T-cell (primary cell): ENCODE data around the gene C17orf100. TPM values are rescaled to one million over a fixed set of nuclear protein-coding genes. Genes with fewer than 3 reads are reported as not detected.
A peak's percentile ranks its signal among the peaks of the same experiment; 100 is the strongest.
"Not testable (repeated sequence)": the region's sequence is repeated elsewhere in the genome, so short reads cannot be mapped to it uniquely, and the experiment has no call there.

ENCODE experiments used
- ATAC-seq, 4 experiments: fragments of 200-7000 bp in 3 of 4; fragments of 150-1000 bp in 1 of 4; cut with Tn5 transposase; replicated peaks in 1 of 4; 1 replicate in 3 of 4; 2 replicates in 1 of 4; pipeline ENCODE4 v1.10.0; 2021; ENCODE audit warnings: moderate library complexity in 3 of 4, mild to moderate bottlenecking in 2 of 4, moderate number of reproducible peaks in 1 of 4
- CTCF ChIA-PET, 2 donors: fragments of 300-600 bp; sonication (Branson Sonifier 250); formaldehyde crosslinking; loops; one replicate each; lab custom pipeline; 2022; ENCODE audit warnings: antibody characterized with exemption in 2 of 2; lab: Charles Lee
- POLR2A ChIA-PET, 2 donors: fragments of 300-600 bp; sonication (Branson Sonifier 250); formaldehyde crosslinking; loops; one replicate each; lab custom pipeline; 2022; ENCODE audit warnings: antibody characterized with exemption in 2 of 2; lab: Charles Lee
- DNase-seq, 35 experiments: peaks; one replicate each; pipeline versions ENCODE4 v3.0.0 to v3.0.0-alpha.2; 2013 to 2023
- H3K27ac ChIP-seq: one replicate; pipeline ENCODE4 v1.5.1; 2013; ENCODE audit warnings: low read length
- H3K27me3 ChIP-seq, 2 experiments: replicated peaks in 1 of 2; 1 replicate in 1 of 2; 2 replicates in 1 of 2; pipeline versions ENCODE4 v1.6.1 to v1.7.0; 2013; ENCODE audit warnings: low read length in 1 of 2, mixed read lengths in 1 of 2; ENCODE audit not compliant: control insufficient read depth in 2 of 2, insufficient read depth in 2 of 2; ENCODE audit errors: extremely low read depth in 1 of 2
- H3K36me3 ChIP-seq, 2 donors: 1 replicate in 1 of 2; 2 replicates in 1 of 2; pipeline versions ENCODE4 v1.6.1 to v1.7.0; 2013; ENCODE audit warnings: low read length in 1 of 2; ENCODE audit not compliant: control insufficient read depth in 2 of 2, insufficient read depth in 1 of 2; ENCODE audit errors: extremely low read depth in 1 of 2
- H3K4me1 ChIP-seq, 2 experiments: 1 replicate in 1 of 2; 2 replicates in 1 of 2; pipeline versions ENCODE4 v1.6.1 to v1.7.0; 2013; ENCODE audit warnings: low read length in 2 of 2, mixed read lengths in 1 of 2; ENCODE audit not compliant: insufficient read depth in 2 of 2, control insufficient read depth in 1 of 2; ENCODE audit errors: extremely low read depth in 1 of 2
- H3K4me3 ChIP-seq, 2 donors: 1 replicate in 1 of 2; 2 replicates in 1 of 2; pipeline versions ENCODE4 v1.5.1 to v1.7.0; 2013; ENCODE audit warnings: mild to moderate bottlenecking in 2 of 2, low read length in 1 of 2, moderate library complexity in 1 of 2; ENCODE audit not compliant: control insufficient read depth in 1 of 2; ENCODE audit errors: extremely low read depth in 1 of 2
- H3K9me3 ChIP-seq: 2 replicates; pipeline ENCODE4 v1.7.0; 2013
- H3K27ac Mint-ChIP-seq, 2 donors: one replicate each; pipeline ENCODE4 v1.8.0; 2020 to 2021; ENCODE audit warnings: mild to moderate bottlenecking in 2 of 2, mixed read lengths in 2 of 2
- H3K27me3 Mint-ChIP-seq, 2 donors: one replicate each; pipeline ENCODE4 v1.8.0; 2021 to 2022; ENCODE audit warnings: mixed read lengths in 2 of 2
- H3K36me3 Mint-ChIP-seq: one replicate; pipeline ENCODE4 v1.8.0; 2021; ENCODE audit warnings: mixed read lengths
- H3K4me1 Mint-ChIP-seq, 3 donors: one replicate each; pipeline ENCODE4 v1.8.0; 2020 to 2022; ENCODE audit warnings: mixed read lengths in 3 of 3, mild to moderate bottlenecking in 1 of 3
- H3K4me3 Mint-ChIP-seq, 3 donors: one replicate each; pipeline ENCODE4 v1.8.0; 2020 to 2022; ENCODE audit warnings: mild to moderate bottlenecking in 3 of 3, mixed read lengths in 3 of 3, moderate library complexity in 3 of 3
- H3K9me3 Mint-ChIP-seq, 3 donors: one replicate each; pipeline ENCODE4 v1.8.0; 2020 to 2022; ENCODE audit warnings: mixed read lengths in 3 of 3
- WGBS: methylation state at CpG from one replicate; pipeline ENCODE4 v1.1.5; 2013; ENCODE audit warnings: missing lambda C conversion rate; ENCODE audit not compliant: insufficient coverage; 5-methylcytosine and 5-hydroxymethylcytosine counted together
- total RNA-seq, 35 experiments: library from RNA in 6 of 35; stranded (reverse) in 6 of 35; fragments of 120-200 nt in 1 of 35; gene quantifications; one replicate each; pipeline versions ENCODE4 v1.2.1 to v1.2.4 and lab custom pipeline; 2013 to 2026

C17orf100 gene
- total RNA-seq, 5 donors from 2014 or later (not counting 1 experiment from before 2014, with no cell fraction given): 1.1 to 3.5 (median 2.8) TPM

- H3K36me3 Mint-ChIP-seq: peaks cover 8% of the 10 kb centered on the region
- no peaks in the 10 kb centered on the region for H3K36me3 ChIP-seq
- peak overlapping the region; percentile 88 to 94 (median 91) for H3K4me3 Mint-ChIP-seq
- H3K4me1 ChIP-seq: peaks cover 12 to 30% of the 10 kb centered on the region in 2 experiments
- H3K27me3 ChIP-seq: peaks cover 0 to 13% of the 10 kb centered on the region in 2 experiments
- DNase-seq (no peak), ATAC-seq (no peak)
- H3K27me3 Mint-ChIP-seq: no peaks in the 10 kb centered on the region
- CTCF ChIA-PET: interaction anchor here in 1 of 2 donors (0.6 kb wide), 1 partner anchor 17 kb away, joined by 4 read pairs; the partner anchor contains the start of gene KIAA0753
- H3K9me3 ChIP-seq: no peaks in the 10 kb centered on the region
- H3K27ac ChIP-seq: peak overlapping the region; percentile 34
- H3K9me3 Mint-ChIP-seq: no peaks in the 10 kb centered on the region
- H3K4me1 Mint-ChIP-seq: peaks cover 53 to 65% (median 59%) of the 10 kb centered on the region in 3 donors
- WGBS: 84% methylated on average over 9 of the region's 18 CpGs
- peak overlapping the region; percentile 79 to 88 for H3K27ac Mint-ChIP-seq
- POLR2A ChIA-PET: no interaction called here
- H3K4me3 ChIP-seq: peak overlapping the region; percentile 55 to 60
Observed at GRCh38 chr17:6657633-6658287, 6.2 kb downstream of the C17orf100 start.

- DNase-seq, H3K36me3 Mint-ChIP-seq, H3K9me3 ChIP-seq, H3K4me3 ChIP-seq, H3K36me3 ChIP-seq, CTCF ChIA-PET, ATAC-seq, H3K27me3 Mint-ChIP-seq, H3K27ac Mint-ChIP-seq, H3K27ac ChIP-seq, POLR2A ChIA-PET, H3K9me3 Mint-ChIP-seq: not testable (repeated sequence)
- Mint-ChIP-seq H3K4me3 (peak overlapping the region; percentile 15 to 94 (median 91)), H3K4me1 (peaks cover 47 to 58% (median 53%) of the 10 kb centered on the region in 3 donors)
- peaks cover 10 to 30% of the 10 kb centered on the region in 2 experiments for H3K4me1 ChIP-seq
- WGBS: no CpG with 5 or more reads among the region's 5 CpGs
- H3K27me3 ChIP-seq: peaks cover 0 to 13% of the 10 kb centered on the region in 2 experiments
Observed at GRCh38 chr17:6658411-6658810, 6.8 kb downstream of the C17orf100 start.

GRCh38 chr17:6660101-6660500, 8.5 kb downstream of the C17orf100 start:
- Histone ChIP-seq H3K9me3 (no peaks in the 10 kb centered on the region), H3K4me1 (peaks cover 8 to 23% of the 10 kb centered on the region in 2 experiments), H3K36me3 (no peaks in the 10 kb centered on the region), H3K4me3 (no peak overlapping the region), H3K27me3 (peaks cover 0 to 6% of the 10 kb centered on the region in 2 experiments), H3K27ac (no peak overlapping the region)
- Mint-ChIP-seq H3K27ac (no peak overlapping the region), H3K4me1 (peaks cover 37 to 46% (median 41%) of the 10 kb centered on the region in 3 donors), H3K27me3 (no peaks in the 10 kb centered on the region), H3K9me3 (no peaks in the 10 kb centered on the region), H3K4me3 (peak overlapping the region in 1 of 3 donors; percentile 29), H3K36me3 (peaks cover 5% of the 10 kb centered on the region)
- 92% methylated on average over 9 of the region's 9 CpGs for WGBS
- ChIA-PET POLR2A (no interaction called here), CTCF (no interaction called here)
- ATAC-seq (no peak), DNase-seq (no peak)

GRCh38 chr17:6660805-6661463, 9.4 kb downstream of the C17orf100 start:
- peaks cover 6 to 17% of the 10 kb centered on the region in 2 experiments for H3K4me1 ChIP-seq
- 26% methylated on average over 5 of the region's 11 CpGs for WGBS
- ATAC-seq (no peak), DNase-seq (no peak)
- Mint-ChIP-seq H3K27me3 (no peaks in the 10 kb centered on the region), H3K27ac (peak overlapping the region; percentile 37 to 58), H3K9me3 (no peaks in the 10 kb centered on the region), H3K36me3 (peaks cover 5% of the 10 kb centered on the region), H3K4me1 (peaks cover 33 to 42% (median 39%) of the 10 kb centered on the region in 3 donors), H3K4me3 (peak overlapping the region in 1 of 3 donors; percentile 24)
- H3K36me3 ChIP-seq: no peaks in the 10 kb centered on the region
- CTCF ChIA-PET: no interaction called here
- H3K9me3 ChIP-seq: no peaks in the 10 kb centered on the region
- POLR2A ChIA-PET: interaction anchor here in 1 of 2 donors (0.6 kb wide), 1 partner anchor 23 kb away, joined by 4 read pairs; no protein-coding TSS in a partner anchor
- H3K27me3 ChIP-seq: peaks cover 0 to 2% of the 10 kb centered on the region in 2 experiments
- no peak overlapping the region for H3K4me3 ChIP-seq
- no peak overlapping the region for H3K27ac ChIP-seq

GRCh38 chr17:6661464-6661848, 9.9 kb downstream of the C17orf100 start:
- Histone ChIP-seq H3K4me3 (no peak overlapping the region), H3K27ac (no peak overlapping the region), H3K4me1 (peaks cover 6 to 18% of the 10 kb centered on the region in 2 experiments), H3K9me3 (no peaks in the 10 kb centered on the region), H3K27me3 (peaks cover 0 to 3% of the 10 kb centered on the region in 2 experiments), H3K36me3 (no peaks in the 10 kb centered on the region)
- H3K9me3 Mint-ChIP-seq: no peaks in the 10 kb centered on the region
- H3K4me1 Mint-ChIP-seq: peaks cover 36 to 42% (median 36%) of the 10 kb centered on the region in 3 donors
- no CpG with 5 or more reads among the region's 2 CpGs for WGBS
- no peak for DNase-seq
- ChIA-PET CTCF (no interaction called here), POLR2A (interaction anchor here in 1 of 2 donors (0.6 kb wide), 1 partner anchor 23 kb away, joined by 4 read pairs; no protein-coding TSS in a partner anchor)
- ATAC-seq: no peak
- no peaks in the 10 kb centered on the region for H3K27me3 Mint-ChIP-seq
- no peak overlapping the region for H3K27ac Mint-ChIP-seq
- no peak overlapping the region for H3K4me3 Mint-ChIP-seq
- peaks cover 5% of the 10 kb centered on the region for H3K36me3 Mint-ChIP-seq

- Mint-ChIP-seq H3K4me1 (peaks cover 27 to 38% (median 28%) of the 10 kb centered on the region in 3 donors), H3K36me3 (peaks cover 13% of the 10 kb centered on the region)
- POLR2A ChIA-PET, H3K9me3 ChIP-seq, H3K9me3 Mint-ChIP-seq, DNase-seq, H3K36me3 ChIP-seq, H3K4me3 Mint-ChIP-seq, ATAC-seq, H3K27me3 Mint-ChIP-seq, H3K4me1 ChIP-seq, H3K4me3 ChIP-seq, H3K27ac ChIP-seq, H3K27ac Mint-ChIP-seq, CTCF ChIA-PET, H3K27me3 ChIP-seq: not testable (repeated sequence)
- WGBS: 100% methylated on average over 9 of the region's 14 CpGs
Observed at GRCh38 chr17:6663200-6663599, 11.6 kb downstream of the C17orf100 start.
